K562 (cell line): ENCODE data around the gene BMI1. TPM values are rescaled to one million over a fixed set of nuclear protein-coding genes. Genes with fewer than 3 reads are reported as not detected.
A peak's percentile ranks its signal among the peaks of the same experiment; 100 is the strongest.

ENCODE experiments used
- ATF3 ChIP-seq, 2 experiments: fragments of 450-650 bp in 1 of 2; sonication (generic) in 1 of 2; formaldehyde crosslinking in 1 of 2; IDR thresholded peaks in 1 of 2; conservative IDR thresholded peaks in 1 of 2; 2 replicates each; pipeline versions ENCODE4 v1.6.1 to v1.8.1; 2016 to 2023; ENCODE audit warnings: mild to moderate bottlenecking in 2 of 2, moderate library complexity in 2 of 2, inconsistent platforms in 1 of 2, missing genetic modification reagents in 1 of 2
- CC2D1A ChIP-seq: fragments of 450-650 bp; IDR thresholded peaks from 2 replicates; pipeline ENCODE4 v1.6.1; 2017; ENCODE audit warnings: mild to moderate bottlenecking
- DEAF1 ChIP-seq: fragments of 450-650 bp; formaldehyde crosslinking; IDR thresholded peaks from 2 replicates; pipeline ENCODE4 v1.4.0; 2020; ENCODE audit warnings: mild to moderate bottlenecking, moderate library complexity
- EHMT2 ChIP-seq: fragments of 450-650 bp; IDR thresholded peaks from 2 replicates; pipeline ENCODE4 v1.6.1; 2018; ENCODE audit warnings: antibody characterized with exemption
- HDGF ChIP-seq: fragments of 450-650 bp; IDR thresholded peaks from 2 replicates; pipeline ENCODE4 v1.6.1; 2016
- PRMT5 ChIP-seq: sonication (generic); formaldehyde crosslinking; IDR thresholded peaks from 2 replicates; pipeline ENCODE4 v1.5.0; 2020; ENCODE audit warnings: missing genetic modification reagents
- PYGO2 ChIP-seq: fragments of 450-650 bp; IDR thresholded peaks from 2 replicates; pipeline ENCODE4 v1.6.1; 2016; ENCODE audit warnings: mild to moderate bottlenecking, missing genetic modification characterization, moderate library complexity, missing compliant biosample characterization
- RBM39 ChIP-seq: fragments of 200-400 bp; formaldehyde crosslinking; optimal IDR thresholded peaks from 2 replicates; pipeline ENCODE3; 2018; ENCODE audit warnings: low read depth, low read length
- SFPQ ChIP-seq: fragments of 200-400 bp; formaldehyde crosslinking; IDR thresholded peaks from 2 replicates; pipeline ENCODE4 v1.6.1; 2017; ENCODE audit warnings: mild to moderate bottlenecking, low read depth, low read length, moderate library complexity
- SIX5 ChIP-seq, 2 experiments: IDR thresholded peaks; 2 replicates each; pipeline ENCODE4 v1.6.1; 2011; ENCODE audit warnings: low read length in 2 of 2, borderline replicate concordance in 1 of 2, low read depth in 1 of 2, mild to moderate bottlenecking in 1 of 2, moderate library complexity in 1 of 2; ENCODE audit not compliant: insufficient read depth in 1 of 2
- TRIM25 ChIP-seq: fragments of 450-650 bp; IDR thresholded peaks from 2 replicates; pipeline ENCODE4 v1.7.0; 2016; ENCODE audit warnings: borderline replicate concordance
- ZBTB11 ChIP-seq, 3 experiments: fragments of 200-800 bp in 1 of 3; fragments of 250-450 bp in 1 of 3; fragments of 450-650 bp in 1 of 3; sonication (Bioruptor Pico) in 1 of 3; sonication (Bioruptor generic) in 1 of 3; formaldehyde crosslinking in 1 of 3; IDR thresholded peaks; 2 replicates each; pipeline versions ENCODE4 v1.6.1 to v1.8.0; 2016 to 2022; ENCODE audit warnings: mild to moderate bottlenecking in 2 of 3, missing genetic modification characterization in 2 of 3, missing compliant biosample characterization in 1 of 3, moderate library complexity in 1 of 3
- ZBTB26 ChIP-seq: fragments of 450-650 bp; formaldehyde crosslinking; IDR thresholded peaks from 2 replicates; pipeline ENCODE4 v1.4.0; 2022; ENCODE audit warnings: missing genetic modification characterization
- polyA plus RNA-seq, 8 experiments: library from polyadenylated mRNA; depleted of rRNA in 4 of 8; stranded (reverse) in 5 of 8; unstranded in 3 of 8; fragments of >200 nt; fragmentation: Nextera tagmentation in 2 of 8; fragmentation: Illumina TruSeq in 1 of 8; extraction: Ambion mirVana in 2 of 8; extraction: Trizol in 1 of 8; gene quantifications; 2 replicates each; pipeline versions ENCODE4 v1.2.1 to v1.2.3, GENCODE V29; 2011 to 2014; ENCODE audit warnings: inconsistent platforms in 1 of 8, missing spikeins in 1 of 8
- total RNA-seq, 7 experiments: library from RNA; depleted of rRNA in 6 of 7; stranded (reverse); fragments of >200 nt in 6 of 7; fragmentation: Illumina TruSeq in 2 of 7; extraction: Trizol in 2 of 7; gene quantifications; 2 replicates each; pipeline versions ENCODE4 v1.2.1 to v1.2.3, GENCODE V29; 2011 to 2021; ENCODE audit warnings: low replicate concordance in 1 of 7

Gene BMI1
- total and polyA plus RNA-seq, 9 of the 15 experiments (the other 6 are each of a cell fraction or from before 2014, with no cell fraction given) = 21.4 to 103 (median 70.8) TPM

GRCh38 chr10:22321156-22321923 is 441 bp downstream of the BMI1 start (continued):
- peak in 1 of 3 experiments; percentile 50; a peak in 1 of 6 replicates for TF ChIP-seq ZBTB11 (CRISPR knock-in tag; IDR thresholded peaks at IDR 0.05)
- no peak for TF ChIP-seq ZBTB26 (CRISPR knock-in tag)
- TF ChIP-seq ATF3 (IDR thresholded peaks at IDR 0.05) = no peak
- no peak for TF ChIP-seq ATF3 (CRISPR knock-in tag; conservative IDR thresholded peaks at IDR 0.05)
- no peak for TF ChIP-seq PRMT5 (CRISPR knock-in tag)
- TF ChIP-seq HDGF = no peak
- no peak for TF ChIP-seq CC2D1A
- no peak for TF ChIP-seq SFPQ
- no peak for TF ChIP-seq EHMT2
- TF ChIP-seq SIX5 (IDR thresholded peaks at IDR 0.05; ENCODE audit: borderline replicate concordance in 1 of 2, insufficient read depth in 1 of 2, low read depth in 1 of 2, low read length in 2 of 2) = no peak
- no peak for TF ChIP-seq TRIM25
- TF ChIP-seq DEAF1 (CRISPR knock-in tag) = peak; percentile 33; the same call in 1 of the 2 replicates
- TF ChIP-seq PYGO2 (tag) = no peak
- no peak for TF ChIP-seq RBM39
